H9 (cell line): ENCODE data around the gene FRMD4B. TPM values are rescaled to one million over a fixed set of nuclear protein-coding genes. Genes with fewer than 3 reads are reported as not detected.
A peak's percentile ranks its signal among the peaks of the same experiment; 100 is the strongest.

ENCODE experiments used
- DNase-seq: peaks from one replicate; pipeline ENCODE4 v3.0.0-alpha.2; 2017
- H2AFZ ChIP-seq: one replicate; pipeline ENCODE4 v1.6.1; 2013; ENCODE audit warnings: mild to moderate bottlenecking, low read length, control low read depth, moderate library complexity
- H2AK5ac ChIP-seq: 2 replicates; pipeline ENCODE4 v1.6.1; 2013; ENCODE audit warnings: low read length, control low read depth, mixed read lengths; ENCODE audit not compliant: insufficient read length
- H2BK120ac ChIP-seq: one replicate; pipeline ENCODE4 v1.6.1; 2013; ENCODE audit warnings: low read depth, mild to moderate bottlenecking, low read length, control low read depth, inconsistent platforms; ENCODE audit not compliant: poor library complexity, severe bottlenecking
- H2BK12ac ChIP-seq: 2 replicates; pipeline ENCODE4 v1.6.1; 2013; ENCODE audit warnings: low read length, control low read depth, mixed read lengths, low read depth; ENCODE audit not compliant: insufficient read length
- H2BK15ac ChIP-seq: 2 replicates; pipeline ENCODE4 v1.6.1; 2013; ENCODE audit warnings: low read depth, low read length, control low read depth
- H2BK20ac ChIP-seq: one replicate; pipeline ENCODE4 v1.6.1; 2013; ENCODE audit warnings: low read depth, mild to moderate bottlenecking, low read length, control low read depth, inconsistent platforms; ENCODE audit not compliant: poor library complexity, severe bottlenecking
- H2BK5ac ChIP-seq: 2 replicates; pipeline ENCODE4 v1.6.1; 2013; ENCODE audit warnings: low read length, control low read depth, mixed read lengths; ENCODE audit not compliant: insufficient read length
- H3K14ac ChIP-seq: 2 replicates; pipeline ENCODE4 v1.6.1; 2013; ENCODE audit warnings: low read length, control low read depth; ENCODE audit not compliant: insufficient read depth
- H3K18ac ChIP-seq: 2 replicates; pipeline ENCODE4 v1.6.1; 2013; ENCODE audit warnings: low read depth, mild to moderate bottlenecking, mixed read lengths, low read length, control low read depth; ENCODE audit not compliant: insufficient read length
- H3K23ac ChIP-seq: 2 replicates; pipeline ENCODE4 v1.6.1; 2013; ENCODE audit warnings: low read length, control low read depth, mixed read lengths, low read depth; ENCODE audit not compliant: insufficient read length
- H3K23me2 ChIP-seq: 2 replicates; pipeline ENCODE4 v1.6.1; 2013; ENCODE audit warnings: low read depth, mild to moderate bottlenecking, mixed read lengths, low read length, control low read depth; ENCODE audit not compliant: insufficient read length, poor library complexity, severe bottlenecking
- H3K27ac ChIP-seq: 2 replicates; pipeline ENCODE4 v1.5.1; 2013; ENCODE audit warnings: low read length, control low read depth, mixed read lengths, low read depth; ENCODE audit not compliant: insufficient read length
- H3K27me3 ChIP-seq: 2 replicates; pipeline ENCODE4 v1.6.1; 2013; ENCODE audit warnings: low read length, control low read depth, inconsistent platforms; ENCODE audit not compliant: insufficient read depth
- H3K4ac ChIP-seq: 2 replicates; pipeline ENCODE4 v1.6.1; 2013; ENCODE audit warnings: low read depth, mild to moderate bottlenecking, control low read depth, inconsistent platforms, low read length, moderate library complexity
- H3K4me1 ChIP-seq: 2 replicates; pipeline ENCODE4 v1.6.1; 2013; ENCODE audit warnings: low read length, control low read depth, inconsistent platforms; ENCODE audit not compliant: insufficient read depth
- H3K4me2 ChIP-seq: 2 replicates; pipeline ENCODE4 v1.6.1; 2013; ENCODE audit warnings: low read length, control low read depth, mixed read lengths; ENCODE audit not compliant: insufficient read length, insufficient read depth
- H3K56ac ChIP-seq: 2 replicates; pipeline ENCODE4 v1.6.1; 2013; ENCODE audit warnings: low read depth, mild to moderate bottlenecking, mixed read lengths, low read length, control low read depth; ENCODE audit not compliant: insufficient read length
- H3K79me1 ChIP-seq: 2 replicates; pipeline ENCODE4 v1.6.1; 2013; ENCODE audit warnings: low read depth, mild to moderate bottlenecking, moderate library complexity, low read length, control low read depth, inconsistent platforms; ENCODE audit not compliant: insufficient read depth, poor library complexity, severe bottlenecking
- H3K79me2 ChIP-seq: 2 replicates; pipeline ENCODE4 v1.6.1; 2013; ENCODE audit warnings: low read length, control low read depth, inconsistent platforms; ENCODE audit not compliant: insufficient read depth
- H3K9ac ChIP-seq: 2 replicates; pipeline ENCODE4 v1.6.1; 2013; ENCODE audit warnings: low read length, control low read depth, mixed read lengths; ENCODE audit not compliant: insufficient read length; ENCODE audit errors: extremely low read depth
- H3K9me3 ChIP-seq: one replicate; pipeline ENCODE4 v1.6.1; 2013; ENCODE audit warnings: low read depth, low read length, inconsistent platforms; ENCODE audit not compliant: control insufficient read depth
- H3T11ph ChIP-seq: one replicate; pipeline ENCODE4 v1.6.1; 2013; ENCODE audit warnings: mild to moderate bottlenecking, low read length, control low read depth, inconsistent platforms
- H4K20me1 ChIP-seq: one replicate; pipeline ENCODE4 v1.6.1; 2013; ENCODE audit not compliant: control insufficient read depth, insufficient read length, insufficient read depth
- H4K5ac ChIP-seq: 2 replicates; pipeline ENCODE4 v1.6.1; 2013; ENCODE audit warnings: low read depth, mild to moderate bottlenecking, mixed read lengths, low read length, control low read depth; ENCODE audit not compliant: insufficient read length
- H4K8ac ChIP-seq: replicated peaks from 2 replicates; pipeline ENCODE4 v1.6.1; 2013; ENCODE audit warnings: low read length, control low read depth, mixed read lengths, low read depth; ENCODE audit not compliant: insufficient read length
- H4K91ac ChIP-seq: 2 replicates; pipeline ENCODE4 v1.6.1; 2013; ENCODE audit warnings: low read depth, mild to moderate bottlenecking, moderate library complexity, mixed read lengths, low read length, control low read depth; ENCODE audit not compliant: insufficient read length
- H3K27ac Mint-ChIP-seq, 3 experiments: 2 replicates in 2 of 3; 3 replicates in 1 of 3; pipeline ENCODE4 v1.8.0; 2020 to 2021; ENCODE audit warnings: mixed read lengths in 3 of 3, mild to moderate bottlenecking in 1 of 3, moderate library complexity in 1 of 3
- H3K27me3 Mint-ChIP-seq: 2 replicates; pipeline ENCODE4 v1.8.0; 2021; ENCODE audit warnings: low read depth, mild to moderate bottlenecking, moderate library complexity, mixed read lengths
- H3K36me3 Mint-ChIP-seq, 3 experiments: 2 replicates in 2 of 3; 3 replicates in 1 of 3; pipeline ENCODE4 v1.8.0; 2020 to 2021; ENCODE audit warnings: low read depth in 3 of 3, mixed read lengths in 3 of 3; ENCODE audit not compliant: insufficient read depth in 1 of 3
- H3K4me1 Mint-ChIP-seq, 2 experiments: 2 replicates each; pipeline ENCODE4 v1.8.0; 2020; ENCODE audit warnings: mixed read lengths in 2 of 2
- H3K4me3 Mint-ChIP-seq, 2 experiments: 2 replicates in 1 of 2; 3 replicates in 1 of 2; pipeline ENCODE4 v1.8.0; 2020 to 2021; ENCODE audit warnings: mild to moderate bottlenecking in 2 of 2, mixed read lengths in 2 of 2, moderate library complexity in 1 of 2
- H3K9me3 Mint-ChIP-seq, 2 experiments: 2 replicates in 1 of 2; 3 replicates in 1 of 2; pipeline ENCODE4 v1.8.0; 2020; ENCODE audit warnings: mild to moderate bottlenecking in 2 of 2, mixed read lengths in 2 of 2, moderate library complexity in 1 of 2
- WGBS: extraction: QIAGEN DNeasy Blood & Tissue Kit; methylation state at CpG from one replicate; pipeline ENCODE4 v1.1.7; 2013; ENCODE audit warnings: missing lambda C conversion rate, low lambda C conversion rate, mixed read lengths; ENCODE audit not compliant: insufficient read length; ENCODE audit errors: extremely low coverage; 5-methylcytosine and 5-hydroxymethylcytosine counted together
- total RNA-seq: library from RNA; stranded (reverse); gene quantifications from 2 replicates; pipeline ENCODE4 v1.2.1, GENCODE V29; 2021
- TF ChIP-seq, protein P1 (sequence below): fragments of 200-600 bp; sonication (generic); conservative IDR thresholded peaks from 3 replicates; pipeline ENCODE4 v1.8.0; 2021; ENCODE audit warnings: antibody characterized with exemption, mild to moderate bottlenecking

FRMD4B gene
- total RNA-seq, 1 experiment from 2014 or later, result 3.4 TPM

- Histone ChIP-seq H3K27ac (no peak overlapping the region), H2BK120ac (no peak overlapping the region), H3K27me3 (no peaks in the 10 kb centered on the region), H3K18ac (no peak overlapping the region), H2BK12ac (no peak overlapping the region), H3K79me1 (no peaks in the 10 kb centered on the region), H3K79me2 (no peaks in the 10 kb centered on the region), H2BK15ac (no peak overlapping the region), H4K8ac (no peak overlapping the region), H2AFZ (no peak overlapping the region), H2BK20ac (no peak overlapping the region), H3T11ph (no peak overlapping the region), H3K14ac (no peak overlapping the region), H4K20me1 (no peaks in the 10 kb centered on the region), H4K91ac (no peak overlapping the region), H3K23me2 (no peaks in the 10 kb centered on the region), H4K5ac (no peak overlapping the region), H3K23ac (no peak overlapping the region), H3K4me1 (no peaks in the 10 kb centered on the region), H3K4me2 (no peak overlapping the region), H2AK5ac (no peak overlapping the region), H3K9ac (no peak overlapping the region), H3K56ac (no peak overlapping the region), H3K9me3 (no peaks in the 10 kb centered on the region), H3K4ac (no peak overlapping the region), H2BK5ac (no peak overlapping the region)
- WGBS, result no CpG with 5 or more reads among the region's 2 CpGs
- no peaks in the 10 kb centered on the region for H3K27me3 Mint-ChIP-seq
- no peaks in the 10 kb centered on the region for H3K9me3 Mint-ChIP-seq
- DNase-seq, result no peak
- H3K4me3 Mint-ChIP-seq, result no peak overlapping the region
- TF ChIP-seq, protein P1, sequence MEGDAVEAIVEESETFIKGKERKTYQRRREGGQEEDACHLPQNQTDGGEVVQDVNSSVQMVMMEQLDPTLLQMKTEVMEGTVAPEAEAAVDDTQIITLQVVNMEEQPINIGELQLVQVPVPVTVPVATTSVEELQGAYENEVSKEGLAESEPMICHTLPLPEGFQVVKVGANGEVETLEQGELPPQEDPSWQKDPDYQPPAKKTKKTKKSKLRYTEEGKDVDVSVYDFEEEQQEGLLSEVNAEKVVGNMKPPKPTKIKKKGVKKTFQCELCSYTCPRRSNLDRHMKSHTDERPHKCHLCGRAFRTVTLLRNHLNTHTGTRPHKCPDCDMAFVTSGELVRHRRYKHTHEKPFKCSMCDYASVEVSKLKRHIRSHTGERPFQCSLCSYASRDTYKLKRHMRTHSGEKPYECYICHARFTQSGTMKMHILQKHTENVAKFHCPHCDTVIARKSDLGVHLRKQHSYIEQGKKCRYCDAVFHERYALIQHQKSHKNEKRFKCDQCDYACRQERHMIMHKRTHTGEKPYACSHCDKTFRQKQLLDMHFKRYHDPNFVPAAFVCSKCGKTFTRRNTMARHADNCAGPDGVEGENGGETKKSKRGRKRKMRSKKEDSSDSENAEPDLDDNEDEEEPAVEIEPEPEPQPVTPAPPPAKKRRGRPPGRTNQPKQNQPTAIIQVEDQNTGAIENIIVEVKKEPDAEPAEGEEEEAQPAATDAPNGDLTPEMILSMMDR, result no peak
- H3K4me1 Mint-ChIP-seq, result peaks cover 24 to 28% of the 10 kb centered on the region in 2 experiments
- H3K36me3 Mint-ChIP-seq, result no peaks in the 10 kb centered on the region
- 0 out of 7 replicates have a peak overlapping the region, but pooled peaks of 1 of the 3 experiments have one; percentile 44 for H3K27ac Mint-ChIP-seq
Observed at GRCh38 chr3:69162308-69162980, 223.4 kb downstream of the FRMD4B start.
